ENCODE results near the gene PFN3. TPM values are rescaled to one million over a fixed set of nuclear protein-coding genes. Genes with fewer than 3 reads are reported as not detected.
"Not testable (repeated sequence)": the region's sequence is repeated elsewhere in the genome, so short reads cannot be mapped to it uniquely, and the experiment has no call there.

PFN3 gene
- total and polyA plus RNA-seq, 2 donors, result not detected

- Histone ChIP-seq H3K4me3 (ENCODE audit: low read depth, low read length) (no peak overlapping the region), H3K27ac (ENCODE audit: low read depth) (no peak overlapping the region), H3K4me1 (ENCODE audit: insufficient read depth) (no peaks in the 10 kb centered on the region), H3K36me3 (ENCODE audit: insufficient read depth) (no peaks in the 10 kb centered on the region)
- 39% methylated on average over 10 of the region's 10 CpGs for WGBS
- no peak for DNase-seq (ENCODE audit: extremely low spot score)
Observed at GRCh38 chr5:177363565-177363964, 36.9 kb downstream of the PFN3 start.

GRCh38 chr5:177362610-177363507, 37.6 kb downstream of the PFN3 start:
- H3K4me1 ChIP-seq (ENCODE audit: insufficient read depth), result no peaks in the 10 kb centered on the region
- H3K36me3 ChIP-seq (ENCODE audit: insufficient read depth), result no peaks in the 10 kb centered on the region
- H3K27ac ChIP-seq (ENCODE audit: low read depth), result no peak overlapping the region
- WGBS, result 10% methylated on average over 59 of the region's 59 CpGs
- DNase-seq (ENCODE audit: extremely low spot score), result no peak
- H3K4me3 ChIP-seq (ENCODE audit: low read depth, low read length), result peak overlapping the region; percentile 41

GRCh38 chr5:177362292-177362609, 38.2 kb downstream of the PFN3 start:
- H3K27ac ChIP-seq (ENCODE audit: low read depth), result no peak overlapping the region
- no peak for DNase-seq (ENCODE audit: extremely low spot score)
- H3K4me1 ChIP-seq (ENCODE audit: insufficient read depth), result no peaks in the 10 kb centered on the region
- H3K4me3 ChIP-seq (ENCODE audit: low read depth, low read length), result no peak overlapping the region
- WGBS, result 55% methylated on average over 8 of the region's 8 CpGs
- no peaks in the 10 kb centered on the region for H3K36me3 ChIP-seq (ENCODE audit: insufficient read depth)

GRCh38 chr5:177361418-177362291, 38.8 kb downstream of the PFN3 start:
- H3K4me3 ChIP-seq (ENCODE audit: low read depth, low read length), result no peak overlapping the region
- 81% methylated on average over 6 of the region's 6 CpGs for WGBS
- no peaks in the 10 kb centered on the region for H3K36me3 ChIP-seq (ENCODE audit: insufficient read depth)
- H3K4me1 ChIP-seq (ENCODE audit: insufficient read depth), result no peaks in the 10 kb centered on the region
- H3K27ac ChIP-seq (ENCODE audit: low read depth), result no peak overlapping the region
- no peak for DNase-seq (ENCODE audit: extremely low spot score)

GRCh38 chr5:177360740-177361139, 39.7 kb downstream of the PFN3 start:
- not testable (repeated sequence) for H3K4me3 ChIP-seq (ENCODE audit: low read depth, low read length); H3K27ac ChIP-seq (ENCODE audit: low read depth); H3K4me1 ChIP-seq (ENCODE audit: insufficient read depth); H3K36me3 ChIP-seq (ENCODE audit: insufficient read depth); DNase-seq (ENCODE audit: extremely low spot score)
- 90% methylated on average over 7 of the region's 7 CpGs for WGBS

GRCh38 chr5:177359860-177360259, 40.6 kb downstream of the PFN3 start:
- 78% methylated on average over 3 of the region's 3 CpGs for WGBS
- Histone ChIP-seq H3K4me1 (ENCODE audit: insufficient read depth) (no peaks in the 10 kb centered on the region), H3K27ac (ENCODE audit: low read depth) (no peak overlapping the region), H3K36me3 (ENCODE audit: insufficient read depth) (no peaks in the 10 kb centered on the region), H3K4me3 (ENCODE audit: low read depth, low read length) (no peak overlapping the region)
- DNase-seq (ENCODE audit: extremely low spot score), result no peak

- no peak overlapping the region for H3K27ac ChIP-seq (ENCODE audit: low read depth)
- no peak overlapping the region for H3K4me3 ChIP-seq (ENCODE audit: low read depth, low read length)
- 69% methylated on average over 6 of the region's 6 CpGs for WGBS
- H3K4me1 ChIP-seq (ENCODE audit: insufficient read depth), result no peaks in the 10 kb centered on the region
- no peaks in the 10 kb centered on the region for H3K36me3 ChIP-seq (ENCODE audit: insufficient read depth)
- DNase-seq (ENCODE audit: extremely low spot score), result no peak
Observed at GRCh38 chr5:177359451-177359851, 41.0 kb downstream of the PFN3 start.

GRCh38 chr5:177358370-177358819, 42.1 kb downstream of the PFN3 start:
- no peak overlapping the region for H3K27ac ChIP-seq (ENCODE audit: low read depth)
- H3K36me3 ChIP-seq (ENCODE audit: insufficient read depth), result no peaks in the 10 kb centered on the region
- H3K4me3 ChIP-seq (ENCODE audit: low read depth, low read length), result peak overlapping the region; percentile 29
- DNase-seq (ENCODE audit: extremely low spot score), result no peak
- WGBS, result 54% methylated on average over 5 of the region's 5 CpGs
- H3K4me1 ChIP-seq (ENCODE audit: insufficient read depth), result no peaks in the 10 kb centered on the region

- Histone ChIP-seq H3K4me1 (ENCODE audit: insufficient read depth) (no peaks in the 10 kb centered on the region), H3K36me3 (ENCODE audit: insufficient read depth) (no peaks in the 10 kb centered on the region), H3K4me3 (ENCODE audit: low read depth, low read length) (peak within 1 kb of the TSS; percentile 29), H3K27ac (ENCODE audit: low read depth) (no peak within 1 kb of the TSS)
- 46% methylated on average over 37 of the region's 37 CpGs for WGBS
- no peak for DNase-seq (ENCODE audit: extremely low spot score)
Observed at GRCh38 chr5:177357459-177358351, 42.8 kb downstream of the PFN3 start, which contains the start of gene RGS14. Gene RGS14 (plus strand): TSS chr5:177357924. CDS start chr5:177358025, 101 bp downstream.

- Histone ChIP-seq H3K4me1 (ENCODE audit: insufficient read depth) (no peaks in the 10 kb centered on the region), H3K36me3 (ENCODE audit: insufficient read depth) (no peaks in the 10 kb centered on the region), H3K4me3 (ENCODE audit: low read depth, low read length) (no peak overlapping the region), H3K27ac (ENCODE audit: low read depth) (no peak overlapping the region)
- 71% methylated on average over 5 of the region's 5 CpGs for WGBS
- DNase-seq (ENCODE audit: extremely low spot score), result no peak
Observed at GRCh38 chr5:177357146-177357458, 43.4 kb downstream of the PFN3 start.

GRCh38 chr5:177356746-177357145, 43.7 kb downstream of the PFN3 start:
- no peaks in the 10 kb centered on the region for H3K36me3 ChIP-seq (ENCODE audit: insufficient read depth)
- H3K4me3 ChIP-seq (ENCODE audit: low read depth, low read length), result no peak overlapping the region
- 54% methylated on average over 3 of the region's 3 CpGs for WGBS
- DNase-seq (ENCODE audit: extremely low spot score), result no peak
- H3K27ac ChIP-seq (ENCODE audit: low read depth), result no peak overlapping the region
- H3K4me1 ChIP-seq (ENCODE audit: insufficient read depth), result no peaks in the 10 kb centered on the region

GRCh38 chr5:177355868-177356168, 44.6 kb downstream of the PFN3 start:
- 13% methylated on average over 1 of the region's 1 CpG for WGBS
- H3K4me1 ChIP-seq (ENCODE audit: insufficient read depth), result no peaks in the 10 kb centered on the region
- DNase-seq (ENCODE audit: extremely low spot score), result no peak

GRCh38 chr5:177355162-177355867, 45.1 kb downstream of the PFN3 start:
- H3K27ac ChIP-seq (ENCODE audit: low read depth), result no peak overlapping the region
- H3K4me1 ChIP-seq (ENCODE audit: insufficient read depth), result no peaks in the 10 kb centered on the region
- no peak for DNase-seq (ENCODE audit: extremely low spot score)
- 78% methylated on average over 1 of the region's 1 CpG for WGBS
- no peaks in the 10 kb centered on the region for H3K36me3 ChIP-seq (ENCODE audit: insufficient read depth)
- no peak overlapping the region for H3K4me3 ChIP-seq (ENCODE audit: low read depth, low read length)

More at GRCh38 chr5:177355868-177356168, 44.6 kb downstream of the PFN3 start:
- Histone ChIP-seq H3K4me3 (ENCODE audit: low read depth, low read length) (no peak overlapping the region), H3K36me3 (ENCODE audit: insufficient read depth) (no peaks in the 10 kb centered on the region), H3K27ac (ENCODE audit: low read depth) (no peak overlapping the region)

Data from urinary bladder (tissue), 4 donors.